Measurements from ENCODE around the gene HNRNPA1. TPM values are rescaled to one million over a fixed set of nuclear protein-coding genes. Genes with fewer than 3 reads are reported as not detected.

Gene HNRNPA1
- total and polyA plus RNA-seq, 2 donors (not counting 3 experiments of a cell fraction or from before 2014, with no cell fraction given), result 566 to 1,470 TPM

- no peak for DNase-seq (ENCODE audit: low read depth, low spot score)
- intact Hi-C loops (cut with micrococcal nuclease) (no loop called here), dilution Hi-C loops (cut with MboI; ENCODE audit: extremely low pct_ligation_motif_present, low sequenced_read_pairs) (no loop called here)
- Histone ChIP-seq H3K9me3 (replicated peaks; ENCODE audit: control insufficient read depth, insufficient read depth, low read length) (no peaks in the 10 kb centered on the region), H3K4me1 (ENCODE audit: control insufficient read depth, extremely low read depth, insufficient read depth, low read length) (no peaks in the 10 kb centered on the region), H4K20me1 (replicated peaks; ENCODE audit: control insufficient read depth, extremely low read depth, insufficient read depth, low read length) (no peaks in the 10 kb centered on the region), H3K4me2 (ENCODE audit: insufficient read depth, low read length) (no peak overlapping the region), H2AFZ (ENCODE audit: low read depth, low read length) (no peak overlapping the region), H3K27me3 (ENCODE audit: control insufficient read depth in 2 of 2, insufficient read depth in 2 of 2, low read length in 2 of 2) (no peaks in the 10 kb centered on the region), H3K36me3 (ENCODE audit: control insufficient read depth in 2 of 2, extremely low read depth in 1 of 2, insufficient read depth in 2 of 2, low read length in 2 of 2) (peaks cover 0 to 7% of the 10 kb centered on the region in 2 experiments), H3K79me2 (ENCODE audit: control insufficient read depth, insufficient read depth, low read length) (peaks cover 10% of the 10 kb centered on the region), H3K27ac (ENCODE audit: insufficient read depth, low read depth, low read length) (no peak overlapping the region), H3K9ac (replicated peaks; ENCODE audit: extremely low read depth, insufficient read depth, low read length) (no peak overlapping the region), H3K4me3 (replicated peaks in 1 of 3; ENCODE audit: insufficient read depth in 1 of 3, low read depth in 1 of 3, low read length in 3 of 3) (no peak overlapping the region), H3K9me1 (replicated peaks; ENCODE audit: control insufficient read depth, extremely low read depth, insufficient read depth, low read length) (no peaks in the 10 kb centered on the region)
- POLR2A ChIA-PET, result no interaction called here
- TF ChIP-seq POLR2A (IDR thresholded peaks at IDR 0.05; ENCODE audit: low read depth, low read length) (no peak), FOS (IDR thresholded peaks at IDR 0.05; ENCODE audit: borderline replicate concordance, insufficient read depth, low read length) (no peak), EZH2 (IDR thresholded peaks at IDR 0.05; ENCODE audit: borderline replicate concordance, low read depth, low read length, severe bottlenecking) (no peak), POLR2AphosphoS5 (IDR thresholded peaks at IDR 0.05; ENCODE audit: insufficient read depth, low read depth, low read length) (no peak), JUN (IDR thresholded peaks at IDR 0.05; ENCODE audit: borderline replicate concordance, insufficient read depth, insufficient read length, low read depth) (no peak), GATA2 (IDR thresholded peaks at IDR 0.05; ENCODE audit: insufficient read depth, insufficient read length, low read depth, low read length) (no peak), MAX (IDR thresholded peaks at IDR 0.05; ENCODE audit: insufficient read depth, insufficient read length) (no peak), MYC (IDR thresholded peaks at IDR 0.05; ENCODE audit: low read depth, low read length) (no peak), CTCF (IDR thresholded peaks at IDR 0.05; ENCODE audit: extremely low read depth in 1 of 2, insufficient read depth in 1 of 2, low read depth in 1 of 2, low read length in 2 of 2) (no peak)
- no peak for FAIRE-seq
- BruUV-seq (replicated peaks), result no TSS peak
- CTCF ChIA-PET, result interaction anchor here (0.5 to 1.3 kb wide), 2 partner anchors 104 to 130 kb away, joined by 3 read pairs; no protein-coding TSS in a partner anchor
These were observed 31.0 kb upstream of the HNRNPA1 start for GRCh38 chr12:54249489-54249888.
